B cell (primary cell): ENCODE data around the gene USP22.

Source experiments
- CTCF ChIP-seq: fragments of 200-600 bp; IDR thresholded peaks from one replicate; pipeline ENCODE4 v1.8.0; 2022; ENCODE audit warnings: antibody characterized with exemption, mild to moderate bottlenecking
- EZH2 ChIP-seq: IDR thresholded peaks from 2 replicates; pipeline ENCODE4 v1.6.1; 2012; ENCODE audit warnings: borderline replicate concordance, low read depth, mild to moderate bottlenecking, moderate library complexity, low read length; ENCODE audit not compliant: insufficient read depth, poor library complexity, severe bottlenecking

GRCh38 chr17:21075739-21076085 lies 32.9 kb upstream of the USP22 start:
- TF ChIP-seq EZH2 (no peak), CTCF (no peak)
